CD4-positive, alpha-beta T cell treated with Interleukin-2 at 100 ng/mL for 4 hours (primary cell): ENCODE data around the gene ENOX1.

Source experiments
- DNase-seq: peaks from one replicate; pipeline ENCODE4 v3.0.0-alpha.2; 2020; ENCODE audit warnings: low spot score

ENOX1 gene

GRCh38 chr13:43546251-43546650 is 240.5 kb downstream of the ENOX1 start:
- DNase-seq = no peak

GRCh38 chr13:43545317-43545874 is 241.4 kb downstream of the ENOX1 start:
- DNase-seq = no peak

- no peak for DNase-seq
Measured at GRCh38 chr13:43544631-43545030, 242.1 kb downstream of the ENOX1 start.

GRCh38 chr13:43544011-43544410 is 242.8 kb downstream of the ENOX1 start:
- DNase-seq = no peak

GRCh38 chr13:43543331-43543730 is 243.4 kb downstream of the ENOX1 start:
- no peak for DNase-seq

GRCh38 chr13:43537124-43537523 is 249.6 kb downstream of the ENOX1 start:
- DNase-seq = no peak

- no peak for DNase-seq
Measured at GRCh38 chr13:43529796-43530195, 257.0 kb downstream of the ENOX1 start.

- DNase-seq = no peak
Measured at GRCh38 chr13:43528992-43529391, 257.8 kb downstream of the ENOX1 start.

- no peak for DNase-seq
Measured at GRCh38 chr13:43522788-43523187, 264.0 kb downstream of the ENOX1 start.

GRCh38 chr13:43520351-43520750 is 266.4 kb downstream of the ENOX1 start:
- DNase-seq = no peak

- no peak for DNase-seq
Measured at GRCh38 chr13:43518833-43519232, 267.9 kb downstream of the ENOX1 start.

- DNase-seq = no peak
Measured at GRCh38 chr13:43516401-43516833, 270.4 kb downstream of the ENOX1 start.

GRCh38 chr13:43515531-43515930 is 271.2 kb downstream of the ENOX1 start:
- DNase-seq = no peak

GRCh38 chr13:43514311-43514710 is 272.5 kb downstream of the ENOX1 start:
- no peak for DNase-seq

GRCh38 chr13:43512221-43512620 is 274.6 kb downstream of the ENOX1 start:
- no peak for DNase-seq

GRCh38 chr13:43510956-43511901 is 275.5 kb downstream of the ENOX1 start:
- DNase-seq = no peak

GRCh38 chr13:43495732-43496131 is 291.0 kb downstream of the ENOX1 start:
- no peak for DNase-seq

- no peak for DNase-seq
Measured at GRCh38 chr13:43494206-43494605, 292.6 kb downstream of the ENOX1 start.

- DNase-seq = no peak
Measured at GRCh38 chr13:43493496-43494000, 293.2 kb downstream of the ENOX1 start.

GRCh38 chr13:43492745-43493144 is 294.0 kb downstream of the ENOX1 start:
- DNase-seq = no peak

- DNase-seq = no peak
Measured at GRCh38 chr13:43492311-43492710, 294.5 kb downstream of the ENOX1 start.

- no peak for DNase-seq
Measured at GRCh38 chr13:43489233-43489632, 297.5 kb downstream of the ENOX1 start.

GRCh38 chr13:43487885-43488284 is 298.9 kb downstream of the ENOX1 start:
- no peak for DNase-seq
